OCI-M2 (cell line): Measurements from ENCODE around the gene ZNF775.
"Not testable (repeated sequence)": the region's sequence is repeated elsewhere in the genome, so short reads cannot be mapped to it uniquely, and the experiment has no call there.

Experiments used
- DNase-seq: peaks from one replicate; lab custom pipeline; 2025; ENCODE audit not compliant: unreplicated experiment; lab: John Stamatoyannopoulos, UW

The ZNF775 gene

DNA sequence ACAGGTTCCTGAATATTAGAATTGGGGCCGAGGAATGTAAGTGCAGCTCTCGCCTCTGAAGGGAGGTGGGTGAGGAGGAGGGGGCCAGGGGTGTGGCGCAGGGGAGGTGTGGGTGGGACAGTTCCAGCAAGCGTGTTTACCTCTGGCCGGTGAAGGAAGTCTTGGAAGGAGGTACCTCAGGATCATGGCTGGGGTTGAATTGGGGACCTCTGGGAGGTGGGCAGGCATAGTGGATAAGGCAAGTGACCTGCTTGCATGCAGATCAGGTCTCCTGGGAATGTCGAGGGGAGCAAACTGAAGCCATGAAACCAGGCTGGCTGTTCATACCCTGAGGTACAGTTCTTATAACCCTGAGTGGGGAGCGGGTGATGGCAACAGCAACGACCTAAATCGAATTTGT, 2.0 kb downstream of the ZNF775 start:
- DNase-seq, result no peak

DNA sequence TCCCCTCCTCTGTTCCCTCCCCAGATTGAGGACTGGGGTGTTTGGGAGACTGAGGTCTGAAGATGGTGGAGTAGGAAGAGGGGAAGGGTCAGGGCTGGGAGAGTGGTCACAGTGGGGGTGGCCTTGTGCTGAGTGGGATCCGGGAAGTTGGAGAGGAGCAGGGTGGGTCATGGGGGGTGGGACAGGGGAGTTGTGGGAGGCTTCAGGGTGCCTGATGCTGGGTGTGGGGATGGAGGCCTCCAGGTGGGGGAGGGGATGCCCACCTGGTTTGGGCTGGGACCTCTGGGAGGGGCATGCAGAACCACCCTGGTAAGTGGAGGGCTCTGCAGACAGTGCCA, 2.6 kb downstream of the ZNF775 start:
- DNase-seq, result no peak

GRCh38 chr7:150382123-150382843, 3.2 kb downstream of the ZNF775 start:
- DNase-seq, result no peak

GRCh38 chr7:150382844-150383225, 3.7 kb downstream of the ZNF775 start:
- no peak for DNase-seq

DNA sequence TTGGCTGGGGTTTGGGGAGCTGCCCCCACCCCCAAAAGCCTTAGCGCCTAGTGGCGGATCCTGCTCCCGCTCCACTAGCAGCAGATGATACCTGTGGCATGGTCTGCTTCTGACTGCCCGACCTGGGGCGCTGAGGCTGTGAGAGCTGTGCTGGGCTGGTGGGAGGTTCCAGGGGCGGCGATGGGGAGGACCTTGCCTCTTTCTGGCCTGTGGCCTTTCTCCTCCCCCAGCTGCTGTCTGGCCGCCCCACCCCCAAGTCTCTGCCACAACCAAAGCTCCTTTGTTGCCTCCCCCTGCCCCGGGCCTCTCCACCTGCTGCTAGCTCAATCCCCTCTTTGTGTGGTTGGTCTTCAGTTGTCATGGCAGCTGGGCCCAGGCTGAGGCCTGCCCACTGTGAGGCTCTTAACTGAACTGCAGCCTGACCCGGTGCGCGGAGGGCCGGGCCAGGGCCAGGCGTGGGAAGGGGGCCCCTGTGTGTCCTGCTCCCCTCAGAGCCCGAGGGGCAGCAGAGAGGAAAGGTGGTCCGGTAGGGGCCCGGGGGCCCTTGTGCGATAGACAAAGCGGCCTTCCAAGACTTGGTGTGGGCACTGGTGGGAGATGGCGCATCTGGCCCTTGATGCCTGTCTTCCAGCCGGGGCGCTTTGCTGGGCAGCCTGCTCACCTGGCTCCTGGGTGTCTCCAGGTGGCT, 4.7 kb downstream of the ZNF775 start:
- DNase-seq, result no peak

DNA sequence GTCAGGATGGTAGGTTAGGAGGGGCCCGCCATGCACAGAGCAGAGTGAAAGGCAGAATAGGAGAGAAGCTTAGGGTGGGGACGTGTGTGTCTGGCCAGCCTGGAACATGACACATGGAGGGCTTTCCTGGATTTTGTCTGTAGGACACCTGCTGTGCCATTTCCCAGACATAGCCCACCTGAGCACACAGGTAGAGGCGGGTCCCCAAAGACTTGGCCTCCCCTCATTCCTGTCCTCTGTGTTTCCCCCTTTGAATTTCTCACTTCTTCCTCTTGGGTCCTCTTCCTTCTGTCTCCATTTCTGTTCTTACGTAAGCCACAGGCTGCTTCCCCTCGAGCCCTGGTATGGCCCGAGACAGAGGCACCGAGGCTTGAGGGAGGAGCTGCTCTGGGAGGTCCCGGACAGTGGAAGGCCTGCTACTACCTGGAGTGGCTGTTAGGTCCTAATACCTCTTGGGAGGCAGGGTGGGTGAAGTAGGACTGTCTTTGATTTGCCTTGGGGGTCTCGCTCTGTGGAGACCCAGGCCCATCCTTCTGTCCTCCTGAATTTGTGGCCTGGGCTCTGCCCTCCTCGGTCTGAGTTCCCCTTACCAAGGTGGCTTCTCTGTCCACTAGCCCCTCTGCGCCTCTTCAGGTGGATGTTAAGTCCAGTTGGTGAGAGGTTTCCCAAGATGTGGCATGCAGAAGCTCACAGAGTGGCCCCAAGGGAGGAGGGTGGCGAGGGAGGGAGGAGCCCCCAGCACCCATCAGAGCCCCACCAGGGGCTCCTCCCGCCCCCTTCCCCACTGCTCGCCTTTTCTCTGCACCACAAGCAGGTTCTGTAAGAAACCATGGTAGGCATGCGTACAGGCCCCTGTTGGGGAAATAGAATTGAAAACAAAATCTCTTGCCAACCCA, 5.5 kb downstream of the ZNF775 start:
- no peak for DNase-seq

GRCh38 chr7:150385302-150385723, 6.2 kb downstream of the ZNF775 start:
- DNase-seq, result no peak

DNA sequence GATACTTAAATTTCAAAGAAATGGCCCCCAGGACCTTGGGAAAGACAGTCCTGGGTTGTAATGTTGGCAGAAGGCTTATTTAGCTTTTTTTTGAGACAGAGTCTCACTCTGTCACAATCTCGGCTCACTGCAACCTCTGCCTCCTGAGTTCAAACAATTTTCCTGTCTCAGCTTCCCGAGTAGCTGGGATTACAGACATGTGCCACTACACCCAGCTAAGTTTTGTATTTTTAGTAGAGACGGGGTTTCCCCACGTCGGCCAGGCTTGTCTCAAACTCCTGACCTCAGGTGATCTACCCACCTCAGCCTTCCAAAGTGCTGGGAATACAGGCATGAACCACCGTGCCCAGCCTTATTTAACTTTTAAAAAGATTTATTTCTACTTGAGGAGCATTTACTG, 6.8 kb downstream of the ZNF775 start:
- not testable (repeated sequence) for DNase-seq

- DNase-seq, result no peak
Measured at GRCh38 chr7:150388306-150388705, 9.2 kb downstream of the ZNF775 start.

DNA sequence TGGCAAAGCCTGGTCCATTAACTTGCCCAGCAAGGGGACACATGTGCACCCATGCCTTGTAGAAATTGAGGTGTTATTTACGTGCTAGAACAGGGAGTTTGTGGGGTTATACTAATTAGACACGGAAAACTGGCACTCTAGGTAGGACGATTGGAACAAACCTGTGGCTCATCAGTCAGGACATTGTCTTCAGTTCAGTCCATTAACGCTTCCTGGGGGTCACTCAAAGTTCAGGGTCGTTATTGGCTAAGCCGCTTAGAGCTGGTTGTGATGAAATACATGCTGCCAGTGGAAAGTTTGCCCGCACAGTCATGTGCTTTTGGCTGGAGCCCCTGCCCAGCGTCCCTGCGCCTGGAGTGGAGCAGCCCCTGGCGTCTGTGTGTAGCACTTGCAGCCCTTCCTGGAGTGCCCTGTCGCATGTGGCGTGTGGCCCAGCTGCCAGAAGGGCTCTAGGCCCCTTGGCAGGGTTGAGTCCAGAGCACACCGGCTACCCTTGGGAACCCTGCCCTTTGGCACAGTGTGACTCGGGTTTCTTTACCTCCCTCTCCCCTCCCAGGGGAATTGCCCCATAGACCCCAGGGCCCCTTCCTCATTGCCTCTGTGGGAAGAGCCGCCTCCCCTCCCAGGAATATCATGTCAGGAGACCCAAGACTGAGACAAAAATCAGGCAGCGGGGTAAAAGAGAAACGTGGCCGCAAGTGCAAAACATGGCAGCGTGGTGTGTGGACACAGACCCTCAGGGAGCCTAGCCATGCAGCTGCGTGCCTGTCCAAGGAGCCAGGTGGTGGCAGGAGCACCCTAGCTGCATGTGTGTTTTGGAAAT, 9.8 kb downstream of the ZNF775 start:
- DNase-seq, result no peak

- DNase-seq, result no peak
Measured at GRCh38 chr7:150389532-150389816, 10.3 kb downstream of the ZNF775 start.

DNA sequence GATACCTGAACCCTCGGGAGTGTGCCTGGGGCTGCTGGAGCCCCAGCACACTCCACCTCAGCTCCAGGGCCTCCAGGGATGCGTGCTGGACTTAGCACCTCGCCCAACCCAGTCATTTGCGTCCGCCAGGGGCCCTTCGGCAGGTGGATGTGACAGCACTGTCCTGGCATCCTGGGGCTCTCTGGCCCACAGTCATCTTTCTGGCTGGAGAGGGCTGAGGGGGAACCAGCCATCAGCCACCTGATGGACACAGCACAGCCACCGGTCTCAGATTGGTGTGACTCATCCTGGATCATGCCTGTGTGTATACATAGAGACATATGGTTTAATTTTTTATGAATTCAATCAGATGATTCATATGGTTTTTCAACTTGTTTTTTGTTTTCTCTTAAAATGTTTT, 11.1 kb downstream of the ZNF775 start:
- DNase-seq, result no peak

- DNase-seq, result no peak
Measured at GRCh38 chr7:150393325-150393724, 14.2 kb downstream of the ZNF775 start.

DNA sequence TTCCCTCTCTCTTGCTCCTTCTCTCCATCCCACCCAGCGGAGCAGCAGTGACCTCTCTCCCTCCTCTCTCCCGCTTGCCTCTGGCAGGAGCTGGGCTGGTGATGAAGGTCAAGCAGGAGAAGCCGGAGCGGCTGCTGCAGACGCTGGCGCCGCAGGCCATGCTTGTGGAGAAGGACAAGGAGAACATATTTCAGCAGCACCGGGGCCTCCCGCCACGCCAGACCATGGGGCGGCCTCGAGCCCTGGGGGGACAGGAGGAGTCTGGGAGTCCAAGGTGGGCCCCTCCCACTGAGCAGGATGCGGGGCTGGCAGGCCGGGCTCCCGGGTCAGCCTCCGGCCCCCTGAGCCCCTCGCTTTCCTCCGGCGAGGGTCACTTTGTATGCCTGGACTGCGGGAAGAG, 17.3 kb downstream of the ZNF775 start:
- DNase-seq, result no peak

DNA sequence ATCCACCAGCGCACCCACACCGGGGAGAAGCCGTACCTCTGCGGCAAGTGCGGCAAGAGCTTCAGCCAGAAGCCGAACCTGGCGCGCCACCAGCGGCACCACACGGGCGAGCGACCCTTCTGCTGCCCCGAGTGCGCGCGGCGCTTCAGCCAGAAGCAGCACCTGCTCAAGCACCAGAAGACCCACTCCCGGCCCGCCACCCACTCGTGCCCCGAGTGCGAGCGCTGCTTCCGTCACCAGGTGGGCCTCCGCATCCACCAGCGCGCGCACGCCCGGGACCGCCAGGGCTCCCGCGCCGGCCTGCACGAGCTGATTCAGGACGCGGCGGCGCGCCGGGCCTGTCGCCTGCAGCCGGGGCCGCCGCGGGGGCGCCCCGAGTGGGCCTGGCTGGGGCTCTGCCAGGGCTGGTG, 17.7 kb downstream of the ZNF775 start:
- no peak for DNase-seq

DNA sequence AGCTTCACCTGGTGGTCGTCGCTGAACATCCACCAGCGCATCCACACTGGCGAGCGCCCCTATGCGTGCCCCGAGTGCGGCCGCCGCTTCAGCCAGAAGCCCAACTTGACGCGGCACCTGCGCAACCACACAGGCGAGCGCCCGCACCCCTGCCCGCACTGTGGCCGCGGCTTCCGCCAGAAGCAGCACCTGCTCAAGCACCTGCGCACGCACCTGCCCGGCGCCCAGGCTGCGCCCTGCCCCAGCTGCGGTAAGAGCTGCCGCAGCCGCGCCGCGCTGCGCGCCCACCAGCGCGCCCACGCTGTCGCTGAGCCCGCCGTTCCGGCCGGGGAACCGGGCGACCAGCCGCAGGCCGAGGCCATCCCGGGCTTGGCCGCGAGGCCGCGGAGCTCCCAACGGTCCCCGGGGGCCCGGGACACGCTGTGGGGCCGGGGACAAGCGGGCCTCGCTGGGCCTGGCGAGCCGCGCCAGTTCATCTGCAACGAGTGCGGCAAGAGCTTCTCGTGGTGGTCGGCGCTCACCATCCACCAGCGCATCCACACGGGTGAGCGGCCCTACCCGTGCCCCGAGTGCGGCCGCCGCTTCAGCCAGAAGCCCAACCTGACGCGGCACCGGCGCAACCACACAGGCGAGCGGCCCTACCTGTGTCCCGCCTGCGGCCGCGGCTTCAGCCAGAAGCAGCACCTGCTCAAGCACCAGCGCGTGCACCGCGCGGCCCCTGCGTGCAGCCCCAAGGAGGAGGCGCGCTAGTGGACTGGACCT, 18.4 kb downstream of the ZNF775 start:
- DNase-seq, result no peak

DNA sequence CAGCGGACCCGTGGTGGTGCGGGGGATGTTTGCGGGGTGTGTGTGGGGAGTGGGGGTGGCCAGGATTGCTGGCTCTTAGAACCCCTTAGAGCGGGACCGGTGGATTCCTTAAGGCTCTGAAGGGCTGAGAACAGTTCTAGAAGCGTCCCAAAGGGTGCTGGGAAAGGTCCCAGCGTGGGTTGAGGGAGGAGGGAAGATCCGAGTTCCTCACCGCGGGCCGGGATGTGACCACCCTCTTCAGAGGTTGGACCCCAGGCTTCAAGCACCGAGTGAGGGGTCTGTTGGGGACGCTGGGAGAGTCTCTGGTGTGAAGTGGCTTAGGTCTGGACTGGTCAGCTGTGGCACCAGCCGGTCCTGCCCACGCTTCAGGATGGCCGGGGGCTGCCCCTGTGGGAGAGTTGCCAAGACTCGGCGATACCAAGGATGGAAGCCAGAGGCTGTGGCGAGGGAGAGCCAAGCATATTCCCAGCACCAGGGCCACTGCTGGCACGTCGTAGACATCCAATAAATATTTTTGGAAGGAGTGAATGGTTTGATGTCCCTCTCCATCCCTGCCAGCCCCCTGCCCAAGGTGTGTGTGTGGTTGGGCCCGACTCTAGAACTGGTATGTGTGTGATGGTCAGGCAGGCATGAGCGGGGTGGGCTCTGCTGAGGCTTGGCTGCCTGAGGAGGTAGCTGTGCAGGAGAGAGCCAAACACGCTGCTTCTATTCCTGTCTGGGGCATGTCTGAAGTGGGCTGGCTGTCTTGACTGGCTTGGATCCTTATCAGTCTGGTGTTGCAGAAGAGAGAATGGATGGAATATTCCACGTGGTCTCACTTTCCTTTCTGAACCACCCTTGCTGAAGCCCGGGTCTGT, 19.2 kb downstream of the ZNF775 start:
- no peak for DNase-seq

GRCh38 chr7:150398965-150399320, 19.8 kb downstream of the ZNF775 start:
- no peak for DNase-seq

GRCh38 chr7:150399421-150400007, 20.4 kb downstream of the ZNF775 start:
- no peak for DNase-seq
